K562 (cell line): ENCODE results near the gene CTAGE1. TPM values are rescaled to one million over a fixed set of nuclear protein-coding genes. Genes with fewer than 3 reads are reported as not detected.

ENCODE experiments used
- ARID1B ChIP-seq: fragments of 450-650 bp; IDR thresholded peaks from 2 replicates; pipeline ENCODE4 v1.6.1; 2016; ENCODE audit warnings: antibody characterized with exemption, mild to moderate bottlenecking, inconsistent platforms
- BACH1 ChIP-seq: fragments of 200-800 bp; sonication (Bioruptor generic); IDR thresholded peaks from 2 replicates; pipeline ENCODE4 v1.6.1; 2016; ENCODE audit warnings: missing genetic modification characterization, missing compliant biosample characterization
- CBFA2T3 ChIP-seq: fragments of 450-650 bp; IDR thresholded peaks from 2 replicates; pipeline ENCODE4 v1.6.1; 2017
- CTBP1 ChIP-seq: fragments of 450-650 bp; IDR thresholded peaks from 2 replicates; pipeline ENCODE4 v1.6.1; 2016; ENCODE audit warnings: borderline replicate concordance
- HDGF ChIP-seq: fragments of 450-650 bp; IDR thresholded peaks from 2 replicates; pipeline ENCODE4 v1.6.1; 2016
- HLTF ChIP-seq: fragments of 450-650 bp; IDR thresholded peaks from 2 replicates; pipeline ENCODE4 v1.6.1; 2016
- HNRNPK ChIP-seq: fragments of 200-400 bp; formaldehyde crosslinking; IDR thresholded peaks from one replicate; pipeline ENCODE4 v1.6.1; 2018; ENCODE audit warnings: mild to moderate bottlenecking, low read depth, low read length; ENCODE audit not compliant: poor library complexity, severe bottlenecking
- LEF1 ChIP-seq: fragments of 450-650 bp; IDR thresholded peaks from 2 replicates; pipeline ENCODE4 v1.6.1; 2016; ENCODE audit warnings: mild to moderate bottlenecking
- MIER1 ChIP-seq: fragments of 450-650 bp; IDR thresholded peaks from 2 replicates; pipeline ENCODE4 v1.6.1; 2016; ENCODE audit warnings: antibody characterized with exemption, mild to moderate bottlenecking, low read depth
- MTA1 ChIP-seq: fragments of 450-650 bp; IDR thresholded peaks from 2 replicates; pipeline ENCODE4 v1.6.1; 2017; ENCODE audit warnings: borderline replicate concordance
- NKRF ChIP-seq: fragments of 450-650 bp; IDR thresholded peaks from 2 replicates; pipeline ENCODE4 v1.6.1; 2016; ENCODE audit warnings: borderline replicate concordance
- PBX2 ChIP-seq, 2 experiments: IDR thresholded peaks in 1 of 2; conservative IDR thresholded peaks in 1 of 2; 2 replicates each; pipeline ENCODE4 v1.6.1; 2016; ENCODE audit warnings: low read depth in 2 of 2, mild to moderate bottlenecking in 1 of 2, missing compliant biosample characterization in 1 of 2, missing genetic modification characterization in 1 of 2, moderate library complexity in 1 of 2
- PHF8 ChIP-seq: fragments of 200-600 bp; sonication (generic); IDR thresholded peaks from 2 replicates; pipeline ENCODE4 v1.6.1; 2012; ENCODE audit warnings: mixed run types, mild to moderate bottlenecking, inconsistent platforms, low read length, moderate library complexity, borderline replicate concordance
- PRPF4 ChIP-seq: fragments of 200-400 bp; formaldehyde crosslinking; IDR thresholded peaks from one replicate; pipeline ENCODE4 v1.6.1; 2017; ENCODE audit warnings: low read length, low read depth, mild to moderate bottlenecking; ENCODE audit not compliant: insufficient read depth, poor library complexity, severe bottlenecking
- TAL1 ChIP-seq: fragments of 450-650 bp; IDR thresholded peaks from 2 replicates; pipeline ENCODE4 v1.6.1; 2016; ENCODE audit warnings: mild to moderate bottlenecking
- TCF3 ChIP-seq: sonication (generic); formaldehyde crosslinking; IDR thresholded peaks from 2 replicates; pipeline ENCODE4 v1.4.0; 2020; ENCODE audit warnings: mild to moderate bottlenecking, missing genetic modification reagents
- ZBTB2 ChIP-seq: fragments of 450-650 bp; IDR thresholded peaks from 2 replicates; pipeline ENCODE4 v1.6.1; 2016; ENCODE audit warnings: antibody characterized with exemption
- ZBTB8A ChIP-seq: fragments of 450-650 bp; IDR thresholded peaks from 2 replicates; pipeline ENCODE4 v1.6.1; 2018; ENCODE audit warnings: mild to moderate bottlenecking, moderate library complexity; ENCODE audit not compliant: partially characterized antibody
- ZFX ChIP-seq: sonication (generic); formaldehyde crosslinking; IDR thresholded peaks from 2 replicates; pipeline ENCODE4 v1.8.0; 2022; ENCODE audit warnings: mild to moderate bottlenecking, missing genetic modification reagents, moderate library complexity
- ZNF316 ChIP-seq: fragments of 450-650 bp; IDR thresholded peaks from 2 replicates; pipeline ENCODE4 v1.6.1; 2016
- polyA plus RNA-seq, 8 experiments: library from polyadenylated mRNA; depleted of rRNA in 4 of 8; stranded (reverse) in 5 of 8; unstranded in 3 of 8; fragments of >200 nt; fragmentation: Nextera tagmentation in 2 of 8; fragmentation: Illumina TruSeq in 1 of 8; extraction: Ambion mirVana in 2 of 8; extraction: Trizol in 1 of 8; gene quantifications; 2 replicates each; pipeline versions ENCODE4 v1.2.1 to v1.2.3, GENCODE V29; 2011 to 2014; ENCODE audit warnings: inconsistent platforms in 1 of 8, missing spikeins in 1 of 8
- total RNA-seq, 7 experiments: library from RNA; depleted of rRNA in 6 of 7; stranded (reverse); fragments of >200 nt in 6 of 7; fragmentation: Illumina TruSeq in 2 of 7; extraction: Trizol in 2 of 7; gene quantifications; 2 replicates each; pipeline versions ENCODE4 v1.2.1 to v1.2.3, GENCODE V29; 2011 to 2021; ENCODE audit warnings: low replicate concordance in 1 of 7
- TF ChIP-seq, protein P1 (sequence below): fragments of 450-650 bp; IDR thresholded peaks from 2 replicates; pipeline ENCODE4 v1.6.1; 2016; ENCODE audit warnings: missing biosample characterization, missing genetic modification characterization

The CTAGE1 gene
- total and polyA plus RNA-seq, 9 of the 15 experiments (the other 6 are each of a cell fraction or from before 2014, with no cell fraction given): not detected

DNA sequence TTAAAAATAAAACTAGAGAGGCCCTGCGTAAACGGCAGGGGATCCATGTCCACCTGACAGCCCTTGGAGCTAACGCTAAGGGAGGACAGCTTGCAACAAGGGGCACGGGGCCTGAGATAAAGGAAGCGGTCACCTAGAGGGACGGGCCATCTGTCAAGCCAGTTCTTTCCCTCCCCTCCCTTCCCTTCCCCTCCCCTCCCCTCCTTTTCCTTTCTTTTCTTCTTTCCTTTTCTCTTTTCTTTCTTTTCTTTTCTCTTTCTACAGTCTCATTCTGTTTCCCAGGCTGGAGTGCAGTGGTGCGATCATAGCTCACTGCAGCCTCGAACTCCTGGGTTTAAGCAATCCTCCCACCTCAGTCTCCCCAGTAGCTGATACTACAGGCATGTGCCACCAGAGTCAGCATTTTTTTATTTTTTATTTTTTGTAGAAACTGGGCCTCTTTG lies 34.5 kb upstream of the CTAGE1 start (continued):
- TF ChIP-seq ZBTB8A: no peak
- no peak for TF ChIP-seq PRPF4
- no peak for TF ChIP-seq ZBTB2
- TF ChIP-seq MIER1: 0 out of 2 replicates have a peak, but pooled peaks have one; percentile 49
- TF ChIP-seq TCF3: peak; percentile 53; the same call in 1 of the 2 replicates
- peak; percentile 22; the same call in 1 of the 2 replicates for TF ChIP-seq PHF8
- TF ChIP-seq MTA1: peak; percentile 41; the same call in 1 of the 2 replicates
- TF ChIP-seq ARID1B: peak; percentile 53
- TF ChIP-seq, protein P1, sequence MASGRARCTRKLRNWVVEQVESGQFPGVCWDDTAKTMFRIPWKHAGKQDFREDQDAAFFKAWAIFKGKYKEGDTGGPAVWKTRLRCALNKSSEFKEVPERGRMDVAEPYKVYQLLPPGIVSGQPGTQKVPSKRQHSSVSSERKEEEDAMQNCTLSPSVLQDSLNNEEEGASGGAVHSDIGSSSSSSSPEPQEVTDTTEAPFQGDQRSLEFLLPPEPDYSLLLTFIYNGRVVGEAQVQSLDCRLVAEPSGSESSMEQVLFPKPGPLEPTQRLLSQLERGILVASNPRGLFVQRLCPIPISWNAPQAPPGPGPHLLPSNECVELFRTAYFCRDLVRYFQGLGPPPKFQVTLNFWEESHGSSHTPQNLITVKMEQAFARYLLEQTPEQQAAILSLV (tag): no peak
- TF ChIP-seq BACH1 (tag): no peak
- peak; percentile 58; the same call in 1 of the 2 replicates for TF ChIP-seq HLTF
- TF ChIP-seq NKRF: peak; percentile 32; the same call in 1 of the 2 replicates
- peak; percentile 75; the same call in 1 of the 2 replicates for TF ChIP-seq HDGF
- no peak for TF ChIP-seq PBX2 (CRISPR knock-in tag; IDR thresholded peaks at IDR 0.05; ENCODE audit: low read depth)
- TF ChIP-seq PBX2 (tag; conservative IDR thresholded peaks at IDR 0.05; ENCODE audit: low read depth): peak; percentile 46
- TF ChIP-seq TAL1: peak; percentile 35; the same call in 1 of the 2 replicates
- TF ChIP-seq ZNF316: peak; percentile 83
- peak; percentile 40 for TF ChIP-seq HNRNPK
- 0 out of 2 replicates have a peak, but pooled peaks have one; percentile 21 for TF ChIP-seq LEF1
- TF ChIP-seq CTBP1: no peak
- TF ChIP-seq CBFA2T3: peak; percentile 59
- TF ChIP-seq ZFX: peak; percentile 60
